ENCODE data around the gene PRKAB1. TPM values are rescaled to one million over a fixed set of nuclear protein-coding genes. Genes with fewer than 3 reads are reported as not detected.
A peak's percentile ranks its signal among the peaks of the same experiment; 100 is the strongest.

PRKAB1 gene
- total RNA-seq, 4 donors from 2014 or later, result 23.3 to 137 (median 37.2) TPM

DNA sequence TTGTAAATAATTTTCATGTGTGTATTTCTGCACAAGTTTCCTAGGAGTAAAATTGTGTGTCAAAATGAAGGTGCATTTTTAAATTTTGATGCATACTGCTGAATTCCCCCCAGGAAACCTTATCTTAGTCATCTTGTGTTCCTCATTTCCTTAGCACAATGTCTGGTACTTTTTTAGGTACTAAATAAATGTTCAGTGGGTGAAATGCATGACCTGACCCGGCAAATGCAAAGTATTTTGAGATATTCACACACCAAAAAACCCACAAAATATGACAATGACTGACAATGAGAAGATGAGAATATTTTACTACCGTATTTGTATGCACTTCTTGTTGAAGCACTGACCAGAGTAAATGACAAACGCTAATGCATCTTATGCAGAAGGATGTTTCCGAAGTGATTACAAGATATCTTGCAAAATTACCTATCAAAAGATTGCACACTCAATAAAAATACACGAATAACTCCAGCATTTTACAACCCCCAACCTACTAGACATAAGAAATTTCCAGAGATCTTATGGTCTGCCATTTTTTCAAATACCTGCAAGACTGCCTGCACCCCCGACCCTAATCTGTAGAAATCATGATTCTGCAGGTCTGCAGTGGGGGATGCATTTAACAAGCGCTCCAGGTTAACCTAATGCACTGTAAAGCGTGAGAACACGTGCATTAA, 895 bp upstream of the PRKAB1 start:
- WGBS, 2 donors (ENCODE audit: low coverage in 1 of 2), result 7 to 19% methylated on average over 7 to 9 of the region's 9 CpGs
- TF ChIP-seq, protein P1, sequence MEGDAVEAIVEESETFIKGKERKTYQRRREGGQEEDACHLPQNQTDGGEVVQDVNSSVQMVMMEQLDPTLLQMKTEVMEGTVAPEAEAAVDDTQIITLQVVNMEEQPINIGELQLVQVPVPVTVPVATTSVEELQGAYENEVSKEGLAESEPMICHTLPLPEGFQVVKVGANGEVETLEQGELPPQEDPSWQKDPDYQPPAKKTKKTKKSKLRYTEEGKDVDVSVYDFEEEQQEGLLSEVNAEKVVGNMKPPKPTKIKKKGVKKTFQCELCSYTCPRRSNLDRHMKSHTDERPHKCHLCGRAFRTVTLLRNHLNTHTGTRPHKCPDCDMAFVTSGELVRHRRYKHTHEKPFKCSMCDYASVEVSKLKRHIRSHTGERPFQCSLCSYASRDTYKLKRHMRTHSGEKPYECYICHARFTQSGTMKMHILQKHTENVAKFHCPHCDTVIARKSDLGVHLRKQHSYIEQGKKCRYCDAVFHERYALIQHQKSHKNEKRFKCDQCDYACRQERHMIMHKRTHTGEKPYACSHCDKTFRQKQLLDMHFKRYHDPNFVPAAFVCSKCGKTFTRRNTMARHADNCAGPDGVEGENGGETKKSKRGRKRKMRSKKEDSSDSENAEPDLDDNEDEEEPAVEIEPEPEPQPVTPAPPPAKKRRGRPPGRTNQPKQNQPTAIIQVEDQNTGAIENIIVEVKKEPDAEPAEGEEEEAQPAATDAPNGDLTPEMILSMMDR (IDR thresholded peaks at IDR 0.05), result no peak
- TF ChIP-seq EP300 (IDR thresholded peaks at IDR 0.05) (no peak), POLR2AphosphoS5 (IDR thresholded peaks at IDR 0.05) (no peak)
- Histone ChIP-seq H3K4me3 (peak overlapping the region; percentile 92 to 96), H3K4me1 (peaks cover 3 to 51% (median 10%) of the 10 kb centered on the region in 3 donors), H3K36me3 (peaks cover 0 to 25% of the 10 kb centered on the region in 2 donors), H3K27ac (peak overlapping the region in 3 of 4 donors; percentile 93 to 96 (median 95)), H3K27me3 (no peaks in the 10 kb centered on the region), H3K9me3 (no peaks in the 10 kb centered on the region)
- no peak for ATAC-seq

DNA sequence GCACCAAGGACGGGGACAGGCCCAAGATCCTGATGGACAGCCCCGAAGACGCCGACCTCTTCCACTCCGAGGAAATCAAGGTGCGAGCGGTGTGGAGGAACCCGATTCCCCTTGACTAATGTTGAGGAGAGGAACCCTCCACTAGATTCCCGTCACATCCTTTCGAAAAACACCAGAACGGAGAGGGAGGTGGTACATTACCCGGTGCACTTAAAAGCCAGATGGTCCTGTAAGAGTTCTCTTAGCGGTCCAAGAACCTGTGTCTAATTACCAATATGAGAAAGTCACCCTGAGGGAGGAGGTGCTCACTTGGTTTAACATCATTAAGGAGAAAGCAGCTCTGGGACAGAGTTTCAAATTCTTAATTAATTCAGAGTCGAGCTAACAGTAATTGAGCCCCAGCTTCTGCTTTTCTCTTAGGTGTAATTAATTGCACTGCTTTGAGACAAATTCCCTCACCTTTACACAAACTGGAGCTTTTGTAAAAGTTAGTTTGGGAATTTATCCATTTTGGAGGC, 450 bp downstream of the PRKAB1 start:
- TF ChIP-seq POLR2A (IDR thresholded peaks at IDR 0.05) (no peak), EP300 (IDR thresholded peaks at IDR 0.05) (no peak), POLR2AphosphoS5 (IDR thresholded peaks at IDR 0.05) (no peak)
- TF ChIP-seq, protein P1 (IDR thresholded peaks at IDR 0.05), result no peak
- H3K27me3 ChIP-seq, result no peaks in the 10 kb centered on the region
- ATAC-seq, result no peak
- peaks cover 3 to 61% (median 10%) of the 10 kb centered on the region in 3 donors for H3K4me1 ChIP-seq
- H3K9me3 ChIP-seq, result no peaks in the 10 kb centered on the region
- 9 to 15% methylated on average over 4 to 10 of the region's 14 CpGs for WGBS, 2 donors (ENCODE audit: low coverage in 1 of 2)
- peak overlapping the region; percentile 88 to 96 (median 94) for H3K27ac ChIP-seq
- peaks cover 0 to 38% of the 10 kb centered on the region in 2 donors for H3K36me3 ChIP-seq
- H3K4me3 ChIP-seq, result peak overlapping the region; percentile 92 to 96

DNA sequence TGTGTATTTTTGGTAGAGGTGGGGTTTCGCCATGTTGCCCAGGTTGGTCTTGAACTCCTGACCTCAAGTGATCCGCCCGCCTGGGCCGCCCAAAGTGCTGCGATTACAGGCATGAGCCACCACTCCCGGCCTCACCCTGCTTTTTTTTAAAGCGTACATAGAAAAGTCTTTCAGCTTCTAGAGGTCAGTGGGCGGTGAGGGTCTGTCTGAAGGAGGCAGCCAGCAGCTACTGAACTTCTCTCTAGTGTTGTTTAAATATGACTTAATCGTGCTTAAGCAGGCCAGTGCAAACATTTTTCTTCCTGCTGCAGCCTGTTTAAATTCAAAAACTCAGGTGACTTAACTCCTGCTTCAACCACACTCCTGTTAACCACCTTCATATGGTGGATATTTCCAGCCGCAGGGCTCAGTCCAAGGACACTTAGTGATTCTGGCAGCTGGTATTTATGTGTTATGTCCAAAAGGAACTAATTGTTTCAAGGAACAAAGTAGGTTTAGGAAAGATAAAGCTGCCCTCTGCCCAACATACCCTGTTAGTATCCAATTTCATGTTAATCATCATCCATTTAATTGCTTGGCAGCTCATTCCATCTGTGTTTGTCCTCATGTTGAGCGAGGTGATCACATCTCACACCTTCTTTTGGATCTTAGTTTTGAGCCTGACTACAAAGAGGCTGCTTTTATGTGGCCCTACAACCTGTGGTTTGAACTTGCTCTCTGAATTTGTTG, 2.0 kb downstream of the PRKAB1 start:
- H3K9me3 ChIP-seq, result no peaks in the 10 kb centered on the region
- H3K36me3 ChIP-seq, result peaks cover 0 to 54% of the 10 kb centered on the region in 2 donors
- no peak for ATAC-seq
- WGBS, 2 donors (ENCODE audit: low coverage in 1 of 2), result 40 to 80% methylated on average over 1 to 4 of the region's 11 CpGs
- H3K27ac ChIP-seq, result peak overlapping the region in 3 of 4 donors; percentile 3 to 43 (median 37)
- TF ChIP-seq POLR2A (IDR thresholded peaks at IDR 0.05) (no peak), POLR2AphosphoS5 (IDR thresholded peaks at IDR 0.05) (no peak), EP300 (IDR thresholded peaks at IDR 0.05) (no peak)
- TF ChIP-seq, protein P1 (IDR thresholded peaks at IDR 0.05), result no peak
- no peaks in the 10 kb centered on the region for H3K27me3 ChIP-seq
- H3K4me3 ChIP-seq, result peak overlapping the region in 1 of 2 donors; percentile 10
- peaks cover 3 to 64% (median 10%) of the 10 kb centered on the region in 3 donors for H3K4me1 ChIP-seq

DNA sequence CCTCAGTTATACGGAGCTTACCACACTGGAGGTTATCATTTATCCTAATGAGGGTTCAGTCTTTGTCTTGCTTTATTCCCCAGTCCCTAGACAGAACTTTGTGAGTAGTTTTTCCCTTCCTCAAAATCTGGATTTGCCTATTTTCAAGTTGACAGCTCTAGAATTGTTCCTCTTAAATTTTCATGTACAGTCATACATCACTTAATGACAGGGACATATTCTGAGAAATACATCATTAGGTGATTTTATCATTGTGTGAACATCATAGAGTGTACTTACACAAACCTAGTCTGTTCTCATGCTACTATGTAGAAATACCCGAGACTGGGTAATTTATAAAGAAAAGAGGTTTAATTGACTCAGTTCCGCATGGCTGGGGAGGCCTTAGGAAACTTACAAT, 3.1 kb downstream of the PRKAB1 start:
- H3K36me3 ChIP-seq, result peaks cover 0 to 65% of the 10 kb centered on the region in 2 donors
- 66 to 88% methylated on average over 2 to 3 of the region's 3 CpGs for WGBS, 2 donors (ENCODE audit: low coverage in 1 of 2)
- H3K27me3 ChIP-seq, result no peaks in the 10 kb centered on the region
- peaks cover 3 to 64% (median 10%) of the 10 kb centered on the region in 3 donors for H3K4me1 ChIP-seq
- no peaks in the 10 kb centered on the region for H3K9me3 ChIP-seq
- peak overlapping the region in 1 of 4 donors; percentile 8 for H3K27ac ChIP-seq
- no peak for TF ChIP-seq EP300 (IDR thresholded peaks at IDR 0.05)
- no peak for ATAC-seq
- no peak overlapping the region for H3K4me3 ChIP-seq

DNA sequence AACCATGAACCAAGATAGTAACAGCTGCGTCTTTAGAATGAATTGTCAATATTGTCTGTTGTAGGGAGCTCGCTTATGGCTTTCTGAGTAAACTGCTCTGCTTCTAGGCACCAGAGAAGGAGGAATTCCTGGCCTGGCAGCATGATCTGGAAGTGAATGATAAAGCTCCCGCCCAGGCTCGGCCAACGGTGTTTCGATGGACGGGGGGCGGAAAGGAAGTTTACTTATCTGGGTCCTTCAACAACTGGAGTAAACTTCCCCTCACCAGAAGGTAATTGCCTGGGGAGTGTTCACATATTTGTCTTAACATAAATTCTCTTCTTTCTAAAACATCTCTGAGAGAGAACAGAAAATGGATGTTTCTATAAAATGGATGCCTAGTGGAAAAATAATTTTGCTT, 4.3 kb downstream of the PRKAB1 start:
- Histone ChIP-seq H3K9me3 (no peaks in the 10 kb centered on the region), H3K4me3 (no peak overlapping the region), H3K27ac (peak overlapping the region in 1 of 4 donors; percentile 73), H3K36me3 (peaks cover 0 to 77% of the 10 kb centered on the region in 2 donors), H3K4me1 (peaks cover 3 to 54% (median 6%) of the 10 kb centered on the region in 3 donors), H3K27me3 (no peaks in the 10 kb centered on the region)
- no peak for TF ChIP-seq EP300 (IDR thresholded peaks at IDR 0.05)
- TF ChIP-seq POLR2A (IDR thresholded peaks at IDR 0.05), result no peak
- TF ChIP-seq, protein P1 (IDR thresholded peaks at IDR 0.05), result no peak
- no peak for TF ChIP-seq POLR2AphosphoS5 (IDR thresholded peaks at IDR 0.05)
- no peak for ATAC-seq
- WGBS, 2 donors (ENCODE audit: low coverage in 1 of 2), result 81 to 87% methylated on average over 6 of the region's 8 CpGs

Data from gastroesophageal sphincter (tissue), 4 donors.